Brain microvascular endothelial cell (primary cell): ENCODE results near the gene PCDHGA1.
"Not testable (repeated sequence)": the region's sequence is repeated elsewhere in the genome, so short reads cannot be mapped to it uniquely, and the experiment has no call there.

Experiments used
- DNase-seq: peaks from one replicate; pipeline ENCODE4 v3.0.0-alpha.2; 2020
- H3K27ac ChIP-seq: fragments of 250-450 bp; sonication (Bioruptor Pico); 2 replicates; pipeline ENCODE4 v1.5.1; 2020; ENCODE audit warnings: mild to moderate bottlenecking, moderate library complexity
- H3K27me3 ChIP-seq: fragments of 250-450 bp; sonication (Bioruptor Pico); replicated peaks from 2 replicates; pipeline ENCODE4 v1.5.1; 2020; ENCODE audit warnings: mild to moderate bottlenecking
- H3K36me3 ChIP-seq: fragments of 250-450 bp; sonication (Bioruptor Pico); replicated peaks from 2 replicates; pipeline ENCODE4 v1.5.1; 2020; ENCODE audit warnings: mild to moderate bottlenecking
- H3K4me3 ChIP-seq: 2 replicates; pipeline ENCODE4 v1.5.1; 2011; ENCODE audit warnings: low read depth, mild to moderate bottlenecking, control low read depth, low read length, moderate library complexity
- in situ Hi-C: cut with HindIII; loops from 2 replicates; pipeline ENCODE4 v1.10.0; 2017; ENCODE audit warnings: low sequenced_read_pairs, low pct_ligation_motif_present
- TF ChIP-seq, protein P1 (sequence below): IDR thresholded peaks from 2 replicates; pipeline ENCODE4 v1.5.1; 2011; ENCODE audit warnings: low read depth, mild to moderate bottlenecking, moderate library complexity, low read length, control low read depth, inconsistent platforms; ENCODE audit errors: missing control alignments

PCDHGA1 gene

GRCh38 chr5:141343953-141344463, 13.7 kb downstream of the PCDHGA1 start:
- in situ Hi-C loops: no loop called here
- Histone ChIP-seq H3K27me3 (no peaks in the 10 kb centered on the region), H3K4me3 (peak overlapping the region; percentile 38)

GRCh38 chr5:141345327-141345726, 15.0 kb downstream of the PCDHGA1 start:
- DNase-seq: no peak
- H3K36me3 ChIP-seq: no peaks in the 10 kb centered on the region
- no peak overlapping the region for H3K4me3 ChIP-seq
- H3K27me3 ChIP-seq: no peaks in the 10 kb centered on the region
- in situ Hi-C loops: no loop called here
- H3K27ac ChIP-seq: no peak overlapping the region
- TF ChIP-seq, protein P1, sequence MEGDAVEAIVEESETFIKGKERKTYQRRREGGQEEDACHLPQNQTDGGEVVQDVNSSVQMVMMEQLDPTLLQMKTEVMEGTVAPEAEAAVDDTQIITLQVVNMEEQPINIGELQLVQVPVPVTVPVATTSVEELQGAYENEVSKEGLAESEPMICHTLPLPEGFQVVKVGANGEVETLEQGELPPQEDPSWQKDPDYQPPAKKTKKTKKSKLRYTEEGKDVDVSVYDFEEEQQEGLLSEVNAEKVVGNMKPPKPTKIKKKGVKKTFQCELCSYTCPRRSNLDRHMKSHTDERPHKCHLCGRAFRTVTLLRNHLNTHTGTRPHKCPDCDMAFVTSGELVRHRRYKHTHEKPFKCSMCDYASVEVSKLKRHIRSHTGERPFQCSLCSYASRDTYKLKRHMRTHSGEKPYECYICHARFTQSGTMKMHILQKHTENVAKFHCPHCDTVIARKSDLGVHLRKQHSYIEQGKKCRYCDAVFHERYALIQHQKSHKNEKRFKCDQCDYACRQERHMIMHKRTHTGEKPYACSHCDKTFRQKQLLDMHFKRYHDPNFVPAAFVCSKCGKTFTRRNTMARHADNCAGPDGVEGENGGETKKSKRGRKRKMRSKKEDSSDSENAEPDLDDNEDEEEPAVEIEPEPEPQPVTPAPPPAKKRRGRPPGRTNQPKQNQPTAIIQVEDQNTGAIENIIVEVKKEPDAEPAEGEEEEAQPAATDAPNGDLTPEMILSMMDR: no peak

More at GRCh38 chr5:141343953-141344463, 13.7 kb downstream of the PCDHGA1 start:
- Histone ChIP-seq H3K27ac (no peak overlapping the region), H3K36me3 (no peaks in the 10 kb centered on the region)
- no peak for DNase-seq
- TF ChIP-seq, protein P1: no peak

GRCh38 chr5:141346017-141346416, 15.7 kb downstream of the PCDHGA1 start:
- in situ Hi-C loops: not testable (repeated sequence)

GRCh38 chr5:141349917-141350619, 19.8 kb downstream of the PCDHGA1 start, which contains the start of gene PCDHGB1:
Gene PCDHGB1, plus strand, starts transcription at chr5:141350099. Its CDS starts 162 bp downstream, at chr5:141350261.
- peak; percentile 9 for DNase-seq
- Histone ChIP-seq H3K27me3 (no peaks in the 10 kb centered on the region), H3K27ac (no peak within 1 kb of the TSS), H3K36me3 (no peaks in the 10 kb centered on the region), H3K4me3 (peak within 1 kb of the TSS; percentile 17)
- TF ChIP-seq, protein P1: peak; percentile 63
- in situ Hi-C loops: no loop called here

More at GRCh38 chr5:141346017-141346416, 15.7 kb downstream of the PCDHGA1 start:
- H3K36me3 ChIP-seq, H3K27me3 ChIP-seq, H3K4me3 ChIP-seq, DNase-seq, H3K27ac ChIP-seq: not testable (repeated sequence)

- no peak for DNase-seq
- no peak overlapping the region for H3K4me3 ChIP-seq
- H3K27me3 ChIP-seq: no peaks in the 10 kb centered on the region
- no peaks in the 10 kb centered on the region for H3K36me3 ChIP-seq
- no peak overlapping the region for H3K27ac ChIP-seq
- TF ChIP-seq, protein P1: no peak
- in situ Hi-C loops: no loop called here
Measured at GRCh38 chr5:141351591-141351990, 21.3 kb downstream of the PCDHGA1 start.

- Histone ChIP-seq H3K27ac (no peak within 1 kb of the TSS), H3K36me3 (no peaks in the 10 kb centered on the region), H3K27me3 (no peaks in the 10 kb centered on the region), H3K4me3 (peak within 1 kb of the TSS; percentile 31)
- TF ChIP-seq, protein P1: peak; percentile 37
- in situ Hi-C loops: no loop called here
- no peak for DNase-seq
Measured at GRCh38 chr5:141354900-141355469, 24.7 kb downstream of the PCDHGA1 start, which contains the start of gene PCDHGA4. Gene PCDHGA4, plus strand, starts transcription at chr5:141355021. Its CDS starts 87 bp downstream, at chr5:141355108.
